ENCODE data around the gene PROCA1. TPM values are rescaled to one million over a fixed set of nuclear protein-coding genes. Genes with fewer than 3 reads are reported as not detected.

Gene PROCA1
- total RNA-seq, 2 donors from 2014 or later, result not detected

- H3K27ac ChIP-seq, result peak overlapping the region in 3 of 4 donors; percentile 71 to 77 (median 76)
- H3K4me3 ChIP-seq, result no peak overlapping the region
- intact Hi-C loops (cut with DNase I), result no loop called here
- no peak for DNase-seq
- TF ChIP-seq CTCF (IDR thresholded peaks at IDR 0.05), result no peak
- no peak for TF ChIP-seq POLR2A (IDR thresholded peaks at IDR 0.05)
- H3K36me3 ChIP-seq (replicated peaks in 1 of 2; ENCODE audit: insufficient read depth in 1 of 2, low read depth in 2 of 2), result peaks cover 8 to 14% of the 10 kb centered on the region in 2 donors
- peaks cover 30% of the 10 kb centered on the region for H3K4me1 ChIP-seq
- no peak for ATAC-seq
- peaks cover 0 to 6% of the 10 kb centered on the region in 2 donors for H3K27me3 ChIP-seq
- no peaks in the 10 kb centered on the region for H3K9me3 ChIP-seq
- 62 to 79% methylated on average over 18 of the region's 18 CpGs for WGBS, 2 donors
Observed at GRCh38 chr17:28718333-28719020, 6.8 kb upstream of the PROCA1 start.

- Histone ChIP-seq H3K36me3 (replicated peaks in 1 of 2; ENCODE audit: insufficient read depth in 1 of 2, low read depth in 2 of 2) (peaks cover 3 to 7% of the 10 kb centered on the region in 2 donors), H3K4me3 (no peak within 1 kb of the TSS), H3K27me3 (peaks cover 0 to 6% of the 10 kb centered on the region in 2 donors), H3K9me3 (no peaks in the 10 kb centered on the region), H3K4me1 (peaks cover 29% of the 10 kb centered on the region), H3K27ac (peak within 1 kb of the TSS; percentile 38 to 77 (median 74))
- no peak for ATAC-seq
- TF ChIP-seq CTCF (IDR thresholded peaks at IDR 0.05), result no peak
- peak in 1 of 3 donors; percentile 3 for TF ChIP-seq POLR2A (IDR thresholded peaks at IDR 0.05)
- peak in 3 of 4 donors; percentile 31 to 48 (median 40) for DNase-seq
- WGBS, 2 donors, result 27 to 58% methylated on average over 8 to 59 of the region's 60 CpGs
- intact Hi-C loops (cut with DNase I), result no loop called here
Observed at GRCh38 chr17:28717578-28718332, 6.1 kb upstream of the PROCA1 start, which contains the start of gene RAB34. TSS of gene RAB34 (minus strand) at chr17:28717868. CDS start at chr17:28717266, 602 bp downstream.

DNA sequence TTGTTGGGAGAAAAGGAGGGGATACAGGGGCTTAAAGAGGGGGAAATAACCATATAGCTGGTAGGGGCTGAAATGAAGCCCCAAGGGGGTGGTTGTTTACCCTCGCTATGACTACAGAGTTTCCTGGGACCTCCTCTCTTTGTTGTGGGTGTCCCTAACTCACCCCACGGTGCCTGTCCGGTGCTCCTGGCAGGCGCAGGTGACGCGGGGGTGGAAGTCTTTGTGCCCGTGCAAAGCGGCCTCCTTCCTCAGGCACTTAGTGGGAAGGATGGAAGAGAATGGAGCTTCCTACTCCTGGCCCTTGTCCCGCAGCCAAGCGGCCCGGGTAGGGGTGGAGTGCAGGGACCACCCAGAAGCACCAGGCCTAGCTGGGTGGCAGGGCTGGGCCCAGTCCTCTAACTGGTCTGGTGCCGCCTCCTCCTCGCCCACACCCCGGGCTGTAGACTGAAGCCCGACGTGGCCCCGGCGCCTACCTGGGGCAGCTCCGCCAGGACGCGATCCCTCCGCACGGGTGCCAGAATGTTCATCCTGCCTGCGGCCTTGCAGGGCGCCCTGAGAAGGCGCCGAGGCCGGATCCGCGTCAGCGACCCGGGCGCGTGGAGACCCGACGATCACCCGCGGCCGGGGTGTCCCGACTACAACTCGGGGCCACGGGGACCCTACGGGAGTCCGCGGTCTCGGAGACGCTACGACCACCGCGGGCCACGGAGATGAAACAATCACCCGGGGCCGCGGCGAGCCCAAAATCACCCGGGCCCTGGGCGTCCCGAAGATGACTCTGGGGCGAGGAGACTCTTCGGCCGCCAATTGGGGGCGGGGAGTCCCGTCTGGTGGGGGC lies 5.3 kb upstream of the PROCA1 start:
- WGBS, 2 donors, result 26 to 91% methylated on average over 10 to 61 of the region's 63 CpGs
- H3K27me3 ChIP-seq, result peaks cover 0 to 6% of the 10 kb centered on the region in 2 donors
- DNase-seq (no peak), ATAC-seq (no peak)
- no peaks in the 10 kb centered on the region for H3K9me3 ChIP-seq
- TF ChIP-seq POLR2A (IDR thresholded peaks at IDR 0.05) (no peak), CTCF (IDR thresholded peaks at IDR 0.05) (no peak)
- intact Hi-C loops (cut with DNase I), result no loop called here
- H3K4me3 ChIP-seq, result no peak overlapping the region
- peaks cover 24% of the 10 kb centered on the region for H3K4me1 ChIP-seq
- peak overlapping the region in 3 of 4 donors; percentile 38 to 77 (median 76) for H3K27ac ChIP-seq
- no peaks in the 10 kb centered on the region for H3K36me3 ChIP-seq (replicated peaks in 1 of 2; ENCODE audit: insufficient read depth in 1 of 2, low read depth in 2 of 2)

DNA sequence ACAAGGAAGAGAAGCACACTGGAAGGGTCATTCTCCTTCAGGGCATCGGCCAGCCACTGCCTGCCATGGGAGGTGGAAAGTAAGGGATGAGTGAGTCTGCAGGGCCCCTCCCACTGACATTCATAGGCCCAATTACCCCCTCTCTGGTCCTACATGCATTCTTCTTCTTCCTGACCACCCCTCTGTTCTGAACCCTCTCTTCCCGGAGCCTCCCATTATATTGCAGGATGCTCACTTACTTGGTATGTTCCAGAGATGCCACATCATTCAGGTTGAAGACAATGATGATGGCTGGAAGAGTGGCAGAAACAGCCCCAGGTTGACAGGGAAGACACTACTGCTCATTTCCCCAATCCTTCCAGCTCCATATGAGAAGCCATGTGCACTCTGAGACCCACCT lies 3.5 kb upstream of the PROCA1 start:
- no peak overlapping the region for H3K27ac ChIP-seq
- 75 to 96% methylated on average over 2 of the region's 2 CpGs for WGBS, 2 donors
- no peak for ATAC-seq
- H3K9me3 ChIP-seq, result no peaks in the 10 kb centered on the region
- no peak for DNase-seq
- TF ChIP-seq POLR2A (IDR thresholded peaks at IDR 0.05) (no peak), CTCF (IDR thresholded peaks at IDR 0.05) (no peak)
- H3K4me3 ChIP-seq, result no peak overlapping the region
- H3K36me3 ChIP-seq (replicated peaks in 1 of 2; ENCODE audit: insufficient read depth in 1 of 2, low read depth in 2 of 2), result no peaks in the 10 kb centered on the region
- peaks cover 18% of the 10 kb centered on the region for H3K4me1 ChIP-seq
- intact Hi-C loops (cut with DNase I), result no loop called here
- peaks cover 0 to 6% of the 10 kb centered on the region in 2 donors for H3K27me3 ChIP-seq
